HCT116 (cell line): Measurements from ENCODE around the gene MUS81. TPM values are rescaled to one million over a fixed set of nuclear protein-coding genes. Genes with fewer than 3 reads are reported as not detected.

ENCODE experiments used
- ATAC-seq: fragments of 200-7000 bp; cut with Tn5 transposase; 2 replicates; pipeline ENCODE4 v1.9.1; 2020; ENCODE audit warnings: mild to moderate bottlenecking, moderate library complexity
- BruUV-seq: library from RNA; stranded (reverse); fragments of 400-500 nt; replicated peaks from 2 replicates; lab custom pipeline; 2021; lab: Mats Ljungman, UMichigan
- CTCF ChIA-PET: fragments of 300-600 bp; sonication (Branson Sonifier 250); formaldehyde crosslinking; loops from one replicate; lab custom pipeline; 2021; ENCODE audit warnings: antibody characterized with exemption; lab: Charles Lee
- POLR2A ChIA-PET: fragments of 300-600, 350-600 bp; sonication (Branson Sonifier 250); formaldehyde crosslinking; loops from one replicate; lab custom pipeline; 2021; ENCODE audit warnings: antibody characterized with exemption; lab: Charles Lee
- RAD21 ChIA-PET, 2 experiments: fragments of 300-600 bp; sonication (Branson Sonifier 250); formaldehyde crosslinking; loops; one replicate each; lab custom pipeline; 2023; ENCODE audit warnings: low total read pairs in 2 of 2; ENCODE audit not compliant: uncharacterized antibody in 2 of 2, unreplicated experiment in 2 of 2, low non-redundant PET in 1 of 2; lab: Charles Lee
- DNase-seq: peaks from one replicate; pipeline ENCODE4 v3.0.0-alpha.2; 2010; ENCODE audit warnings: low read depth, low spot score
- H2AFZ ChIP-seq: fragments of 200-600 bp; shearing (Covaris generic), sonication (generic); 2 replicates; pipeline ENCODE4 v1.6.1; 2017; ENCODE audit warnings: low read depth, mixed run types, mixed read lengths, antibody characterized with exemption, low read length; ENCODE audit not compliant: poor library complexity, severe bottlenecking
- H3K27ac ChIP-seq: 2 replicates; pipeline ENCODE4 v1.5.1; 2012; ENCODE audit warnings: low read depth, low read length
- H3K27me3 ChIP-seq: fragments of 200-600 bp; sonication (generic); 2 replicates; pipeline ENCODE4 v1.6.1; 2016; ENCODE audit warnings: mixed run types, low read length, mixed read lengths; ENCODE audit not compliant: insufficient read depth
- H3K36me3 ChIP-seq, 2 experiments: fragments of 200-500 bp in 1 of 2; fragments of 200-600 bp in 1 of 2; sonication (Bioruptor generic) in 1 of 2; sonication (generic) in 1 of 2; 2 replicates each; pipeline versions ENCODE4 v1.5.1 to v1.6.1; 2014 to 2016; ENCODE audit warnings: low read length in 2 of 2, inconsistent platforms in 1 of 2, mixed read lengths in 1 of 2, mixed run types in 1 of 2; ENCODE audit not compliant: insufficient read depth in 2 of 2, control insufficient read depth in 1 of 2
- H3K4me1 ChIP-seq, 2 experiments: fragments of 200-600 bp in 1 of 2; sonication (generic) in 1 of 2; 2 replicates each; pipeline versions ENCODE4 v1.5.1 to v1.6.1; 2012 to 2017; ENCODE audit warnings: low read length in 2 of 2, inconsistent platforms in 1 of 2, mild to moderate bottlenecking in 1 of 2, mixed read lengths in 1 of 2, mixed run types in 1 of 2, moderate library complexity in 1 of 2; ENCODE audit not compliant: insufficient read depth in 2 of 2, control insufficient read depth in 1 of 2
- H3K4me2 ChIP-seq: fragments of 200-600 bp; sonication (generic); 2 replicates; pipeline ENCODE4 v1.6.1; 2017; ENCODE audit warnings: mixed run types, low read length, mixed read lengths
- H3K4me3 ChIP-seq, 2 experiments: fragments of 200-600 bp in 1 of 2; sonication (generic) in 1 of 2; replicated peaks in 1 of 2; 2 replicates each; pipeline ENCODE4 v1.5.1; 2011 to 2016; ENCODE audit warnings: low read length in 2 of 2, control low read depth in 1 of 2, low read depth in 1 of 2, mild to moderate bottlenecking in 1 of 2, mixed read lengths in 1 of 2, mixed run types in 1 of 2
- H3K79me2 ChIP-seq: fragments of 200-600 bp; sonication (generic); 2 replicates; pipeline ENCODE4 v1.6.1; 2017; ENCODE audit warnings: mild to moderate bottlenecking, mixed run types, low read length, moderate library complexity, mixed read lengths; ENCODE audit not compliant: insufficient read depth
- H3K9ac ChIP-seq: fragments of 200-600 bp; sonication (generic); 2 replicates; pipeline ENCODE4 v1.6.1; 2016; ENCODE audit warnings: low read length, mixed read lengths
- H3K9me2 ChIP-seq: fragments of 200-600 bp; sonication (generic), shearing (Covaris generic); 2 replicates; pipeline ENCODE4 v1.6.1; 2017; ENCODE audit warnings: mixed run types, mild to moderate bottlenecking, moderate library complexity; ENCODE audit not compliant: insufficient read depth
- H3K9me3 ChIP-seq, 2 experiments: fragments of 200-500 bp in 1 of 2; fragments of 200-600 bp in 1 of 2; sonication (Bioruptor generic) in 1 of 2; sonication (generic) in 1 of 2; 2 replicates each; pipeline ENCODE4 v1.6.1; 2014 to 2017; ENCODE audit warnings: low read length in 2 of 2, mixed read lengths in 2 of 2, inconsistent platforms in 1 of 2, low read depth in 1 of 2, mild to moderate bottlenecking in 1 of 2, mixed run types in 1 of 2, moderate library complexity in 1 of 2; ENCODE audit not compliant: control insufficient read depth in 1 of 2, insufficient read depth in 1 of 2
- H4K20me1 ChIP-seq: fragments of 200-600 bp; sonication (generic), shearing (Covaris generic); 2 replicates; pipeline ENCODE4 v1.6.1; 2017; ENCODE audit warnings: mixed run types, mild to moderate bottlenecking, moderate library complexity; ENCODE audit not compliant: insufficient read depth
- SIN3A ChIP-seq: IDR thresholded peaks from 2 replicates; pipeline ENCODE4 v1.6.1; 2012; ENCODE audit warnings: low read depth
- ZBTB33 ChIP-seq: IDR thresholded peaks from 2 replicates; pipeline ENCODE4 v1.6.1; 2011; ENCODE audit warnings: mild to moderate bottlenecking, low read length, moderate library complexity; ENCODE audit not compliant: insufficient replicate concordance; ENCODE audit errors: extremely low read depth
- ZFX ChIP-seq: fragments of 450-650 bp; IDR thresholded peaks from 2 replicates; pipeline ENCODE4 v1.6.1; 2017
- ZNF274 ChIP-seq: fragments of 200-500 bp; sonication (Bioruptor generic); IDR thresholded peaks from 2 replicates; pipeline ENCODE4 v1.6.1; 2014; ENCODE audit warnings: mild to moderate bottlenecking, low read depth, low read length, inconsistent platforms
- intact Hi-C: fragments of 100-400 bp; cut with micrococcal nuclease; formaldehyde crosslinking; loops from 2 replicates; pipeline ENCODE4 v1.10.0; 2022
- total RNA-seq: library from RNA; stranded (reverse); gene quantifications from one replicate; pipeline ENCODE4 v1.2.1, GENCODE V29; 2021; ENCODE audit not compliant: unreplicated experiment

The MUS81 gene
- total RNA-seq, 1 experiment from 2014 or later = 47.2 TPM

GRCh38 chr11:65862191-65862735 lies 2.0 kb downstream of the MUS81 start:
- intact Hi-C loops = no loop called here
- RAD21 ChIA-PET = no interaction called here
- ATAC-seq = no peak
- TF ChIP-seq SIN3A = no peak
- TF ChIP-seq ZNF274 = no peak
- TF ChIP-seq ZFX = no peak
- TF ChIP-seq ZBTB33 = no peak
- TF ChIP-seq, all 23 proteins: peak for 0
- POLR2A ChIA-PET = interaction anchor here (5.3 kb wide), 1 partner anchor 28 kb away, joined by 84 read pairs; the partner anchor contains the start of genes CCDC85B and FIBP
- CTCF ChIA-PET = interaction anchor here (3.3 kb wide), 1 partner anchor 23 kb away, joined by 34 read pairs; no protein-coding TSS in a partner anchor
- H3K36me3 ChIP-seq = peaks cover 7 to 20% of the 10 kb centered on the region in 2 experiments; a peak in 3 of 4 replicates
- H3K27ac ChIP-seq = peak overlapping the region; percentile 97
- H3K4me2 ChIP-seq = peak overlapping the region; percentile 77
- H3K9ac ChIP-seq = peak overlapping the region; percentile 99; the same call in 1 of the 2 replicates
- no peaks in the 10 kb centered on the region for H3K9me2 ChIP-seq
- no peak overlapping the region for H2AFZ ChIP-seq
- peaks cover 29% of the 10 kb centered on the region for H3K79me2 ChIP-seq
- BruUV-seq = no TSS peak
- no peak for DNase-seq
- no peaks in the 10 kb centered on the region for H3K9me3 ChIP-seq
- H3K4me1 ChIP-seq = peaks cover 17 to 30% of the 10 kb centered on the region in 2 experiments
- no peaks in the 10 kb centered on the region for H3K27me3 ChIP-seq
- peak overlapping the region; percentile 85 to 100; a peak in 3 of 4 replicates for H3K4me3 ChIP-seq
- H4K20me1 ChIP-seq = no peaks in the 10 kb centered on the region
